ENCODE results near the gene CCDC24. TPM values are rescaled to one million over a fixed set of nuclear protein-coding genes. Genes with fewer than 3 reads are reported as not detected.
A peak's percentile ranks its signal among the peaks of the same experiment; 100 is the strongest.

CCDC24 gene
- total RNA-seq, 1 donor from 2014 or later: 4.8 TPM

DNA sequence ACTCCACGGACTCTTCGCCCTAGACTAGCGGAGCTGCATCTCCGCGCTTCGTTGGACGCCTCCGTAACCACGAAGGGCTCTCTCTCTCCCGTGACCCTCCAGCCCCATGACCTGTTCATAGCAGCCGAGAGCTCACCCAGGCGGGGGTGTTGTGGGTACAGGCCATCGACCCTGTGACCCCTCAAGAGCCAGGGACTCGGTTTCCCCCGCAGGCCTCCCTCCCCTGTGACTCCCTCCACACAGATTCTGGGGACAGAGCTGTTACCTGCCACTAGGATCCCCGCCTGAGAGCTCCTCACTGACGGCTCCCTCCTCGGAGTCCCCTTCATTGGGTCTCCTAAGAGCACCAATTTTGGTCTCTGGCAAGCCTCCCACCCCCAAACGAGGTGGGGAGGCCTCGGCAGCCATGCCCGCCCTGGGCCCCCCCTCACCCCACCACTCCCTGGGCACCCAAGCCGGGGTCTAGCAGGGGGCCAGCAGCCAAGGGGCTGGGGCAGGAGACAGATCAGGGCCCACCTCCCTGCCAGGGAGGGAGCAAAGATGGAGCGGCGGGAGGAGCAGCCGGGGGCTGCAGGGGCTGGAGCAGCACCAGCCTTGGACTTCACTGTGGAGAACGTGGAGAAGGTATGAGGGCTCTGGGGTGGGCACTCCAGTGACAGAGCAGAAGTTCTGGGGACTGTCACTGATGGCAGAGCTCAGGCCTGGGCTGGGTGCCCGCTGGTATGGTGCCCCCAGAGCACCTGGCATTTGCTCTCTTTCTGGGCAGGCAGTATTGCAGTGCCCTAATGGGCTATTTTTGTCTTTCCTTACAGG, 44.1 kb upstream of the CCDC24 start:
- Histone ChIP-seq H3K4me1 (peaks cover 13 to 26% of the 10 kb centered on the region in 2 donors), H3K27ac (peak overlapping the region; percentile 89 to 98), H3K36me3 (peaks cover 0 to 10% of the 10 kb centered on the region in 2 donors), H3K9me3 (no peaks in the 10 kb centered on the region), H3K4me3 (peak overlapping the region; percentile 81 to 85), H3K27me3 (no peaks in the 10 kb centered on the region)
- DNase-seq (ENCODE audit: low spot score in 2 of 2): no peak
- intact Hi-C loops (cut with DNase I): loop anchor here (2.0 to 5.0 kb wide), 2 partner anchors 45 to 84 kb away; partner anchors contain the start of genes CCDC24 and SLC6A9
- TF ChIP-seq CTCF (IDR thresholded peaks at IDR 0.05): no peak

- H3K27me3 ChIP-seq: no peaks in the 10 kb centered on the region
- peak overlapping the region; percentile 81 to 85 for H3K4me3 ChIP-seq
- intact Hi-C loops (cut with DNase I): loop anchor here (2.0 to 5.0 kb wide), 2 partner anchors 44 to 83 kb away; partner anchors contain the start of genes CCDC24 and SLC6A9
- TF ChIP-seq CTCF (IDR thresholded peaks at IDR 0.05): no peak
- no peak for DNase-seq (ENCODE audit: low spot score in 2 of 2)
- H3K4me1 ChIP-seq: peaks cover 13 to 26% of the 10 kb centered on the region in 2 donors
- H3K36me3 ChIP-seq: peaks cover 0 to 10% of the 10 kb centered on the region in 2 donors
- H3K9me3 ChIP-seq: no peaks in the 10 kb centered on the region
- H3K27ac ChIP-seq: peak overlapping the region in 1 of 2 donors; percentile 89
Observed at GRCh38 chr1:43947874-43948437, 43.4 kb upstream of the CCDC24 start.

DNA sequence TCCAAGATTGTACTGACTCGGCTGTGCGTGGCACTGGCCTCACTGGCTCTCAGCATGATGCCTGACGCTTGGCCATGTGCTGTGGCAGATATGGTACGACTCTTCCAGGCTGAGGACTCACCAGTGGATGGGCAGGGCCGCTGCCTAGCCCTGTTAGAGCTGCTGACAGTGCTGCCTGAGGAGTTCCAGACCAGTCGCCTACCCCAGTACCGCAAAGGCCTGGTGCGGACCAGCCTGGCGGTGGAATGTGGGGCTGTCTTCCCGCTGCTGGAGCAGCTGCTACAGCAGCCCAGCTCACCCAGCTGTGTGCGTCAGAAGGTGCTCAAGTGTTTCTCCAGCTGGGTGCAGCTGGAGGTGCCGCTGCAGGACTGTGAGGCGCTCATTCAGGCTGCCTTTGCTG, 41.7 kb upstream of the CCDC24 start:
- H3K27me3 ChIP-seq: no peaks in the 10 kb centered on the region
- no peaks in the 10 kb centered on the region for H3K9me3 ChIP-seq
- no peak overlapping the region for H3K27ac ChIP-seq
- H3K4me1 ChIP-seq: peaks cover 13 to 26% of the 10 kb centered on the region in 2 donors
- DNase-seq (ENCODE audit: low spot score in 2 of 2): no peak
- no peak for TF ChIP-seq CTCF (IDR thresholded peaks at IDR 0.05)
- peaks cover 0 to 10% of the 10 kb centered on the region in 2 donors for H3K36me3 ChIP-seq
- intact Hi-C loops (cut with DNase I): loop anchor here (5.0 kb wide), 1 partner anchor 43 kb away; the partner anchor contains the start of gene CCDC24
- no peak overlapping the region for H3K4me3 ChIP-seq

- DNase-seq (ENCODE audit: low spot score in 2 of 2): no peak
- Histone ChIP-seq H3K4me1 (peaks cover 13 to 14% of the 10 kb centered on the region in 2 donors), H3K27ac (no peak overlapping the region), H3K9me3 (no peaks in the 10 kb centered on the region), H3K27me3 (no peaks in the 10 kb centered on the region), H3K36me3 (peaks cover 3 to 13% of the 10 kb centered on the region in 2 donors), H3K4me3 (no peak overlapping the region)
- no peak for TF ChIP-seq CTCF (IDR thresholded peaks at IDR 0.05)
- intact Hi-C loops (cut with DNase I): no loop called here
Observed at GRCh38 chr1:43951021-43951985, 40.1 kb upstream of the CCDC24 start.

- no peaks in the 10 kb centered on the region for H3K27me3 ChIP-seq
- no peaks in the 10 kb centered on the region for H3K9me3 ChIP-seq
- peaks cover 18 to 28% of the 10 kb centered on the region in 2 donors for H3K36me3 ChIP-seq
- intact Hi-C loops (cut with DNase I): no loop called here
- TF ChIP-seq CTCF (IDR thresholded peaks at IDR 0.05): no peak
- no peak for DNase-seq (ENCODE audit: low spot score in 2 of 2)
- peaks cover 7 to 9% of the 10 kb centered on the region in 2 donors for H3K4me1 ChIP-seq
- no peak overlapping the region for H3K27ac ChIP-seq
- H3K4me3 ChIP-seq: no peak overlapping the region
Observed at GRCh38 chr1:43952731-43953346, 38.6 kb upstream of the CCDC24 start.

Data from ascending aorta (tissue), 2 donors.